Measurements from ENCODE around the gene MS4A6A.

GRCh38 chr11:60175860-60176275 is 7.0 kb downstream of the MS4A6A start:
- TF ChIP-seq POLR2AphosphoS5 (IDR thresholded peaks at IDR 0.05), result no peak
- TF ChIP-seq CTCF (IDR thresholded peaks at IDR 0.05), result no peak
- no peak for TF ChIP-seq POLR2A (IDR thresholded peaks at IDR 0.05)
- TF ChIP-seq EP300 (IDR thresholded peaks at IDR 0.05), result no peak

Measured in sigmoid colon (tissue), 4 donors.